ENCODE results near the gene PARD6B. TPM values are rescaled to one million over a fixed set of nuclear protein-coding genes. Genes with fewer than 3 reads are reported as not detected.

Gene PARD6B
- total and polyA plus RNA-seq, 2 donors (not counting 1 experiment from before 2014, with no cell fraction given): 0.91 to 6.0 TPM

- Mint-ChIP-seq H3K4me1 (no peaks in the 10 kb centered on the region), H3K27me3 (peaks cover 12% of the 10 kb centered on the region)
Observed at GRCh38 chr20:50776122-50776817, 44.9 kb downstream of the PARD6B start.

More at GRCh38 chr20:50776122-50776817, 44.9 kb downstream of the PARD6B start:
- DNase-seq (no peak), ATAC-seq (ENCODE audit: low read depth) (no peak)
- TF ChIP-seq EZH2 (IDR thresholded peaks at IDR 0.05; ENCODE audit: borderline replicate concordance, insufficient read depth, low read depth, low read length, poor library complexity, severe bottlenecking) (no peak), CTCF (IDR thresholded peaks at IDR 0.05) (no peak)
- WGBS (ENCODE audit: insufficient coverage): 89% methylated on average over 4 of the region's 8 CpGs
- CTCF ChIA-PET: no interaction called here
- no peak overlapping the region for H3K4me2 ChIP-seq (replicated peaks; ENCODE audit: low read depth, low read length, poor library complexity, severe bottlenecking)
- peaks cover 0 to 3% (median 0%) of the 10 kb centered on the region in 4 experiments for H3K27me3 ChIP-seq (replicated peaks in 1 of 4; ENCODE audit: control extremely low read depth in 1 of 4, control insufficient read depth in 3 of 4, insufficient read depth in 4 of 4, low read length in 3 of 4)
- no peak overlapping the region for H3K9ac ChIP-seq (ENCODE audit: low read length)
- Mint-ChIP-seq H3K27ac (no peak overlapping the region), H3K4me3 (no peak overlapping the region), H3K9me3 (ENCODE audit: insufficient read depth) (no peaks in the 10 kb centered on the region)
- POLR2A ChIA-PET: no interaction called here
- H3K79me2 ChIP-seq (ENCODE audit: control insufficient read depth, insufficient read depth, low read length): no peaks in the 10 kb centered on the region
- no peaks in the 10 kb centered on the region for H3K36me3 ChIP-seq (replicated peaks in 1 of 2; ENCODE audit: control extremely low read depth in 1 of 2, control insufficient read depth in 1 of 2, extremely low read depth in 1 of 2, insufficient read depth in 2 of 2, low read length in 1 of 2)
- no peaks in the 10 kb centered on the region for H3K4me1 ChIP-seq (ENCODE audit: control insufficient read depth in 2 of 2, insufficient read depth in 2 of 2, low read length in 2 of 2)
- no peak overlapping the region for H3K4me3 ChIP-seq (ENCODE audit: control extremely low read depth in 1 of 5, extremely low read depth in 1 of 5, insufficient read depth in 1 of 5, low read depth in 2 of 5, low read length in 4 of 5)
- intact Hi-C loops (cut with micrococcal nuclease): no loop called here
- no peaks in the 10 kb centered on the region for H3K9me3 ChIP-seq (ENCODE audit: control extremely low read depth in 1 of 3, control insufficient read depth in 2 of 3, insufficient read depth in 1 of 3, low read length in 2 of 3)
- no peaks in the 10 kb centered on the region for H4K20me1 ChIP-seq (ENCODE audit: control insufficient read depth, insufficient read depth, low read length, poor library complexity, severe bottlenecking)
- no peak overlapping the region for H2AFZ ChIP-seq (ENCODE audit: insufficient read depth, low read depth, low read length, poor library complexity, severe bottlenecking)
- no peak overlapping the region for H3K27ac ChIP-seq (ENCODE audit: low read length in 2 of 2)
